Renal cortical epithelial cell (primary cell): ENCODE results near the gene TNFAIP8L3. TPM values are rescaled to one million over a fixed set of nuclear protein-coding genes. Genes with fewer than 3 reads are reported as not detected.
"Not testable (repeated sequence)": the region's sequence is repeated elsewhere in the genome, so short reads cannot be mapped to it uniquely, and the experiment has no call there.

Source experiments
- DNase-seq: peaks from one replicate; pipeline ENCODE4 v3.0.0-alpha.2; 2011; ENCODE audit warnings: low read depth
- total RNA-seq: library from RNA; depleted of rRNA; stranded (reverse); fragments of >200 nt; gene quantifications from 2 replicates; pipeline ENCODE4 v1.2.3, GENCODE V29; 2014

TNFAIP8L3 gene
- total RNA-seq, 1 donor from 2014 or later = 0.40 TPM

GRCh38 chr15:51060030-51060673 is 34.6 kb downstream of the TNFAIP8L3 start:
- DNase-seq = no peak

GRCh38 chr15:51054535-51054934 is 40.2 kb downstream of the TNFAIP8L3 start:
- DNase-seq = no peak

- no peak for DNase-seq
These were observed 41.1 kb downstream of the TNFAIP8L3 start for GRCh38 chr15:51053571-51053970.

GRCh38 chr15:51051776-51052175 is 42.9 kb downstream of the TNFAIP8L3 start:
- no peak for DNase-seq

- DNase-seq = no peak
These were observed 45.6 kb downstream of the TNFAIP8L3 start for GRCh38 chr15:51049081-51049480.

GRCh38 chr15:51048308-51048707 is 46.4 kb downstream of the TNFAIP8L3 start:
- no peak for DNase-seq

GRCh38 chr15:51046799-51047449 is 47.8 kb downstream of the TNFAIP8L3 start:
- peak; percentile 46 for DNase-seq

GRCh38 chr15:51046016-51046415 is 48.7 kb downstream of the TNFAIP8L3 start:
- no peak for DNase-seq

GRCh38 chr15:51044037-51044727 is 50.5 kb downstream of the TNFAIP8L3 start:
- no peak for DNase-seq

GRCh38 chr15:51038974-51039319 is 55.8 kb downstream of the TNFAIP8L3 start:
- DNase-seq = no peak

GRCh38 chr15:51038162-51038973 is 56.3 kb downstream of the TNFAIP8L3 start:
- DNase-seq = no peak

GRCh38 chr15:51037474-51037873 is 57.2 kb downstream of the TNFAIP8L3 start:
- not testable (repeated sequence) for DNase-seq

- peak; percentile 61 for DNase-seq
These were observed 63.9 kb downstream of the TNFAIP8L3 start for GRCh38 chr15:51030649-51031316.

GRCh38 chr15:51025454-51025846 is 69.3 kb downstream of the TNFAIP8L3 start:
- no peak for DNase-seq

GRCh38 chr15:51024735-51025453 is 69.8 kb downstream of the TNFAIP8L3 start:
- peak; percentile 11 for DNase-seq

- no peak for DNase-seq
These were observed 71.2 kb downstream of the TNFAIP8L3 start for GRCh38 chr15:51023499-51023898.

- DNase-seq = no peak
These were observed 72.5 kb downstream of the TNFAIP8L3 start for GRCh38 chr15:51022206-51022605.

GRCh38 chr15:51016615-51017014 is 78.1 kb downstream of the TNFAIP8L3 start:
- no peak for DNase-seq

GRCh38 chr15:51011212-51011611 is 83.5 kb downstream of the TNFAIP8L3 start:
- no peak for DNase-seq

- DNase-seq = no peak
These were observed 87.5 kb downstream of the TNFAIP8L3 start for GRCh38 chr15:51007131-51007666.
